Skin epidermis (tissue), 12 donors: ENCODE measurements around the gene POLA2.

Experiments used
- H3K27ac ChIP-seq, 21 experiments: fragments of 200-600 bp; sonication (generic) in 11 of 21; one replicate each; pipeline ENCODE4 v1.5.0; 2020; ENCODE audit warnings: mild to moderate bottlenecking in 3 of 21, inconsistent platforms in 2 of 21, moderate library complexity in 2 of 21
- H3K4me3 ChIP-seq, 7 experiments: fragments of 200-600 bp; sonication (generic) in 2 of 7; one replicate each; pipeline ENCODE4 v1.5.0; 2020; ENCODE audit warnings: inconsistent platforms in 2 of 7, mild to moderate bottlenecking in 2 of 7, moderate library complexity in 1 of 7

POLA2 gene

DNA sequence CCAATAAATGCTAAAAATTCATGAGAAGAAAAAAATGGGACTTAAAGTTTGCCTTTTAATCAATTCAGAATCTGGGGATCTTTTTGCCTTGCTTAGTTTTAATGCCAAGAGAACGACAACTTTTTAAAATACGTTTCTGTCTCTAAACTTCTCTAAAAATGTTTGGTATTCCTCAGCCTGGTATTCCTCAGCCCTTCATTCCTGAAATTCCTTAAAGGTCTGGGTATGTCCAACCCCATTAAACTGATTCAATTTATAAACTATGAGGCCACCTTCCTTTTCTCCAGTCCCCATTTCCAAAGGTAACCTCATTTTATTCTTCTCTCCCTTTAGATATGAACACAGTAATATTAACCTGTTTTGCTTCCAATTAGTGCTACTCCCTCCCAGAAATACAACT lies 16.6 kb downstream of the POLA2 start:
- H3K27ac ChIP-seq: no peak overlapping the region

GRCh38 chr11:65279279-65279678 lies 17.5 kb downstream of the POLA2 start:
- Histone ChIP-seq H3K27ac (peak overlapping the region in 10 of 21 experiments; percentile 0 to 63 (median 30)), H3K4me3 (no peak overlapping the region)

More for the DNA sequence above, 16.6 kb downstream of the POLA2 start:
- H3K4me3 ChIP-seq: no peak overlapping the region

GRCh38 chr11:65279741-65280440 lies 18.1 kb downstream of the POLA2 start:
- no peak overlapping the region for H3K4me3 ChIP-seq
- H3K27ac ChIP-seq: peak overlapping the region in 11 of 21 experiments; percentile 0 to 63 (median 33)

DNA sequence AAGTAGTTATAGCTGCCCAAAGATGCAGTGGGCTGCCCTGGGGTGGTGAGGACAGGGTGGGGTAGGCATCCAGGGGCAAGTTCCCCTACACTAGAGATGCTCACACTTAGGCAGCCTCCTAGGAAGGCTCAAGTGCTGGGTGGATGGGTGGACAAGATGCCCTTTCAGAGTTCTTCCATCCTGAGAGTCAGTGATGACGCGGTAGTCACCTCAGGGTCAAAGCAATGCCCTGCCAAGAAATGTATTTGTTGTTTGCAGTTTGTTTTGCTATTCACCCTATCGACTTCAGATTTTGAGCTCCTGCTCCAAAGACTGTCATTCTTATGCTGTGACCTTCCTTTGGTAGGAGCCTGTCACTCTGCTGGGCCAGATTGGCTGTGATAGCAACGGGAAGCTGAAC lies 18.9 kb downstream of the POLA2 start:
- Histone ChIP-seq H3K27ac (peak overlapping the region in 4 of 21 experiments; percentile 33 to 63 (median 56)), H3K4me3 (no peak overlapping the region)

GRCh38 chr11:65286686-65287085 lies 24.9 kb downstream of the POLA2 start:
- Histone ChIP-seq H3K27ac (no peak overlapping the region), H3K4me3 (no peak overlapping the region)

GRCh38 chr11:65287601-65288000 lies 25.8 kb downstream of the POLA2 start:
- Histone ChIP-seq H3K27ac (peak overlapping the region in 1 of 21 experiments; percentile 37), H3K4me3 (no peak overlapping the region)

GRCh38 chr11:65288706-65289536 lies 27.2 kb downstream of the POLA2 start:
- Histone ChIP-seq H3K27ac (peak overlapping the region in 5 of 21 experiments; percentile 16 to 74 (median 36)), H3K4me3 (no peak overlapping the region)

GRCh38 chr11:65290448-65291165 lies 28.8 kb downstream of the POLA2 start:
- peak overlapping the region in 20 of 21 experiments; percentile 41 to 90 (median 81) for H3K27ac ChIP-seq
- no peak overlapping the region for H3K4me3 ChIP-seq

GRCh38 chr11:65291613-65292012 lies 29.9 kb downstream of the POLA2 start:
- peak overlapping the region in 20 of 21 experiments; percentile 41 to 90 (median 81) for H3K27ac ChIP-seq
- no peak overlapping the region for H3K4me3 ChIP-seq

- Histone ChIP-seq H3K27ac (peak overlapping the region in 8 of 21 experiments; percentile 67 to 90 (median 82)), H3K4me3 (no peak overlapping the region)
These were observed 31.1 kb downstream of the POLA2 start for GRCh38 chr11:65292890-65293289.

GRCh38 chr11:65293909-65294381 lies 32.2 kb downstream of the POLA2 start:
- H3K4me3 ChIP-seq: no peak overlapping the region
- peak overlapping the region in 1 of 21 experiments; percentile 10 for H3K27ac ChIP-seq

DNA sequence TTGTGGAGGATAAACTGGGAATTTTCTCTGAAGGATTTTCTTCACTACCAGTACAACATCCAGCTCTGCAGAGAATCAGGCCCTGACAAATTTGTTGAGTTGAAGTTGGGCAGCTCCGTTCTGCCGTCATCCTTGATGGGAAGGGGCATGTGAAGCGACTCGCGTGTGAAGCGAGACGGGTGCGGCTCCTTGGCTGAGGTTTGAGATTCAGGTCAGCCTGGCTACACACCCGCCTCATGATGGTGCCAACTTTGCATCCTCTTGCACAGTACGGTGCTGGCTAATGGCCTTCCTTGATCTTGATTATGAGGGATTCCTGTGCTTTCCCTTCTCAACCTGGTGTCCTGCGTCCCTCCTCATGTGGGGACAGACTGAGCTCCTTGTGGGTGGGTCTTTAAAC lies 33.2 kb downstream of the POLA2 start:
- no peak overlapping the region for H3K4me3 ChIP-seq
- H3K27ac ChIP-seq: peak overlapping the region in 1 of 21 experiments; percentile 9

- Histone ChIP-seq H3K27ac (peak overlapping the region in 2 of 21 experiments; percentile 35 to 39), H3K4me3 (no peak overlapping the region)
These were observed 34.0 kb downstream of the POLA2 start for GRCh38 chr11:65295571-65296341.

DNA sequence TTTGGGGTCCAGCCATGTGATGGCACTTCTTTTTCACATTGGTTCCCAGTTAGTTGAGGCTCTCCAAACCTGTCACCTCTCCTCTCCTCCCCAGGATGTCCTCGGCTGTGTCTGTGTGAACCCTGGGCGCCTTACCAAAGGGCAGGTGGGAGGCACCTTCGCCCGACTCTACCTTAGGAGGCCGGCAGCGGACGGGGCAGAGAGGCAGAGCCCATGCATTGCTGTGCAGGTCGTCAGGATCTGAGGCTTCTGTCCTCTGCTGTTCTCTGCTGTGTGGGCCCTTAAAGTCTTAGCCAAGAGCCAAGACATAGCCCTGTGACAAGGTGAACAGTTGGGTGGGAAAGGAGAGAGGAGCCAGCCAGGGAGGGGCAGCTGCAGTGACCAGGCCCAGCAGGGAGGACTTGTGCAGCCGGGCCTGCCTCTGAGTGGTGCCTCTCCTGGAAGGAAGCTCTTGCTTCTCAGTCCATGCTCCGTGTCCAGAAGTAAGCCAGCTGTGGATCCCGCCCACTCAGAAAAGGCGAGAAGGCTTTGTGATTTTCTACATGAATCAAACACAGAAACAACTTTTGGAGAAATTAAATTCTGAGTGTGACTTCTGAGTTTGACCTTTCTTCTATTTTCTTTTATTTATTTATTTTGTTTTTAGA lies 35.4 kb downstream of the POLA2 start:
- Histone ChIP-seq H3K4me3 (no peak overlapping the region), H3K27ac (peak overlapping the region in 7 of 21 experiments; percentile 27 to 64 (median 39))

GRCh38 chr11:65298131-65298535 lies 36.4 kb downstream of the POLA2 start:
- H3K27ac ChIP-seq: peak overlapping the region in 17 of 21 experiments; percentile 19 to 78 (median 51)
- H3K4me3 ChIP-seq: no peak overlapping the region

DNA sequence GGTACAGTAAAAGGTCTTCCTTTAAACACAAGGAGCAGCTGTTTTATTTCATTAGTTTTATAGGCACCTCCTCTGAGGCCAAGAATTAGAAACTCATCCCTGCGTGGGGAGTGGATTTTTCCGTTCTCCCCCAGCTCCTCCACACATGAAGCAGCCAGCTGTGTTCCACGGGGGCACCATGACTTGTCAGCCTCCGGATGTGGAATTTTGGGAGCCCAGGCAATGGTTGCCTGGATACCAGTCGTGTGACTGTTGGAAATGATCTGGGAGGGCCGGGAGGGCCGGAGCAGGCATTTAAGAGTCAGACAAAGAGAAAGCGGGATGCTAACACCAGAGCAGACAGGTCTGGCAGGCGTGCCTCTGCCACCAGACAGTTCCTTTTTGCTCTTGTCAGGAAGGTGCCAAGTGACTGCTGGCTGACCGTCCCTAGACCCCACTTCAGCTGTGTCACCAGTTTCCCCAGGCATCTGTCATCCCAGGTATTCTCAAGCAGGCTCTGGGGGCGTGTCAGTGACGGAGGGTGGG lies 37.0 kb downstream of the POLA2 start:
- peak overlapping the region in 18 of 21 experiments; percentile 19 to 78 (median 52) for H3K27ac ChIP-seq
- H3K4me3 ChIP-seq: no peak overlapping the region

- Histone ChIP-seq H3K27ac (no peak overlapping the region), H3K4me3 (no peak overlapping the region)
These were observed 39.0 kb downstream of the POLA2 start for GRCh38 chr11:65300621-65301275.
